Urinary bladder (tissue), 2 donors: ENCODE data around the gene EEA1. TPM values are rescaled to one million over a fixed set of nuclear protein-coding genes. Genes with fewer than 3 reads are reported as not detected.

Experiments used
- polyA plus RNA-seq: library from polyadenylated mRNA; stranded (reverse); fragments of 200-250 nt; gene quantifications from one replicate; pipeline ENCODE4 v1.2.3, GENCODE V29; 2013
- small RNA-seq: library from RNA; depleted of rRNA; stranded (forward); fragments of <200 nt; gene quantifications from one replicate; pipeline ENCODE3, GENCODE V24; 2014
- total RNA-seq: library from RNA; depleted of rRNA; stranded (reverse); fragments of >200 nt; gene quantifications from one replicate; pipeline ENCODE4 v1.2.3, GENCODE V29; 2014
- donor health status: healthy.

The EEA1 gene
- total and polyA plus RNA-seq, 2 donors: 8.2 to 53.7 TPM

Small RNA genes within 50 kb of the gene (small RNA-seq; reads per million reads assigned to genes)
- gene RNU6-1329P: not detected

Other genes with a start within 250 kb of the EEA1 start
- 0.37 TPM for gene PLEKHG7, start 226.3 kb downstream of the EEA1 start, total RNA-seq
- 0.13 TPM for gene PLEKHG7, start 226.3 kb downstream of the EEA1 start, polyA plus RNA-seq